ENCODE data around the gene ZNF628. TPM values are rescaled to one million over a fixed set of nuclear protein-coding genes. Genes with fewer than 3 reads are reported as not detected.
"Not testable (repeated sequence)": the region's sequence is repeated elsewhere in the genome, so short reads cannot be mapped to it uniquely, and the experiment has no call there.

The ZNF628 gene
- total RNA-seq, 2 donors from 2014 or later, result 8.6 to 8.9 TPM

GRCh38 chr19:55444646-55445045 lies 31.8 kb upstream of the ZNF628 start:
- intact Hi-C loops (cut with DNase I), result no loop called here
- no peaks in the 10 kb centered on the region for H3K4me1 ChIP-seq
- DNase-seq, result no peak

GRCh38 chr19:55446060-55446459 lies 30.4 kb upstream of the ZNF628 start:
- Histone ChIP-seq H3K27me3 (peaks cover 42% of the 10 kb centered on the region), H3K36me3 (no peaks in the 10 kb centered on the region), H3K9me3 (no peaks in the 10 kb centered on the region), H3K27ac (no peak overlapping the region), H3K4me3 (no peak overlapping the region), H3K9ac (ENCODE audit: low read depth in 2 of 2, low read length in 2 of 2) (no peak overlapping the region), H3K4me1 (no peaks in the 10 kb centered on the region)
- DNase-seq, result no peak
- TF ChIP-seq CTCF (IDR thresholded peaks at IDR 0.05), result no peak
- intact Hi-C loops (cut with DNase I), result no loop called here

More at GRCh38 chr19:55444646-55445045, 31.8 kb upstream of the ZNF628 start:
- Histone ChIP-seq H3K9ac (ENCODE audit: low read depth in 2 of 2, low read length in 2 of 2) (no peak overlapping the region), H3K36me3 (no peaks in the 10 kb centered on the region), H3K9me3 (no peaks in the 10 kb centered on the region), H3K27me3 (peaks cover 50% of the 10 kb centered on the region), H3K4me3 (no peak overlapping the region), H3K27ac (no peak overlapping the region)
- no peak for TF ChIP-seq CTCF (IDR thresholded peaks at IDR 0.05)

DNA sequence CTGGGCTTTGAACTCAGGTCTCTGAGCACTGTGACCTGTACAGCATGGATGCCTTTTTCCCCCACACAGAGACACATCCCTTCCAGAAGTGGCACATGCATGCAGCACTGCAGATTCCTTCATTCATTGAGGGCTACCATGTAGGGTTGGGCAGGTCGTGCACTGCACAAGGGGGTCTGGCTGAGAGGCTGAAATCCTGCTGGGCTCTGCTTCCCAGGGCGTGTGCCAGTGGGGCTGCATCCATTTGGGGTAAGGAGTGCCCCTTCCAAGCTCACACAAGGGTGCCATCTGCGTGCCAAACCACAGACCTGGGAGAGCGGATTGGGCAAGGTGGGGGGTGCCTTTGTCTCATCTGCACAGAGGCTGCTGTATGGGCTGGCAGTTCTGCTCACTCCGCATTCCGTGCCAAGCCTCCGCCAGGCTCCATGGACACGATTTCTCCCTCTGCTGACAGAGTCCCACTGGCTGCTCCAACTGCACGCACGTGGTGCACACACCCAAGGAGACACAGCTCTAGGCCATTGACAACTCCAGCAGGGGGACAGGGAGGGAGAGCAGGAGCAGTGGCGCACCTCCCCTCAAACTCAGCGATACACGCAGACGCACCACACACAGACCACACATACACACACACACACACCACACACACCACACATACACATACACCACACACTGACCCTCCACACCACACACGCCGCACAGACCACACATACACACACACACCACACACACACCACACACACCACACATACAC lies 28.8 kb upstream of the ZNF628 start:
- Histone ChIP-seq H3K9ac (ENCODE audit: low read depth in 2 of 2, low read length in 2 of 2) (no peak overlapping the region), H3K9me3 (no peaks in the 10 kb centered on the region), H3K27ac (no peak overlapping the region), H3K4me3 (no peak overlapping the region), H3K4me1 (no peaks in the 10 kb centered on the region), H3K27me3 (peaks cover 43% of the 10 kb centered on the region), H3K36me3 (no peaks in the 10 kb centered on the region)
- DNase-seq, result no peak
- intact Hi-C loops (cut with DNase I), result no loop called here
- TF ChIP-seq CTCF (IDR thresholded peaks at IDR 0.05), result no peak

- H3K36me3 ChIP-seq; H3K27ac ChIP-seq; H3K4me1 ChIP-seq; DNase-seq; intact Hi-C loops (cut with DNase I); H3K9ac ChIP-seq (ENCODE audit: low read depth in 2 of 2, low read length in 2 of 2); H3K4me3 ChIP-seq; H3K9me3 ChIP-seq: not testable (repeated sequence)
- H3K27me3 ChIP-seq, result peaks cover 39% of the 10 kb centered on the region
Observed at GRCh38 chr19:55448175-55448490, 28.3 kb upstream of the ZNF628 start.

- no peak for TF ChIP-seq CTCF (IDR thresholded peaks at IDR 0.05)
- no peak for DNase-seq
- H3K4me1 ChIP-seq, result no peaks in the 10 kb centered on the region
- H3K9ac ChIP-seq (ENCODE audit: low read depth in 2 of 2, low read length in 2 of 2), result no peak overlapping the region
- intact Hi-C loops (cut with DNase I), result no loop called here
- H3K27ac ChIP-seq, result no peak overlapping the region
- H3K27me3 ChIP-seq, result peaks cover 27% of the 10 kb centered on the region
- H3K9me3 ChIP-seq, result no peaks in the 10 kb centered on the region
- H3K36me3 ChIP-seq, result no peaks in the 10 kb centered on the region
- H3K4me3 ChIP-seq, result no peak overlapping the region
Observed at GRCh38 chr19:55449469-55449868, 26.9 kb upstream of the ZNF628 start.

DNA sequence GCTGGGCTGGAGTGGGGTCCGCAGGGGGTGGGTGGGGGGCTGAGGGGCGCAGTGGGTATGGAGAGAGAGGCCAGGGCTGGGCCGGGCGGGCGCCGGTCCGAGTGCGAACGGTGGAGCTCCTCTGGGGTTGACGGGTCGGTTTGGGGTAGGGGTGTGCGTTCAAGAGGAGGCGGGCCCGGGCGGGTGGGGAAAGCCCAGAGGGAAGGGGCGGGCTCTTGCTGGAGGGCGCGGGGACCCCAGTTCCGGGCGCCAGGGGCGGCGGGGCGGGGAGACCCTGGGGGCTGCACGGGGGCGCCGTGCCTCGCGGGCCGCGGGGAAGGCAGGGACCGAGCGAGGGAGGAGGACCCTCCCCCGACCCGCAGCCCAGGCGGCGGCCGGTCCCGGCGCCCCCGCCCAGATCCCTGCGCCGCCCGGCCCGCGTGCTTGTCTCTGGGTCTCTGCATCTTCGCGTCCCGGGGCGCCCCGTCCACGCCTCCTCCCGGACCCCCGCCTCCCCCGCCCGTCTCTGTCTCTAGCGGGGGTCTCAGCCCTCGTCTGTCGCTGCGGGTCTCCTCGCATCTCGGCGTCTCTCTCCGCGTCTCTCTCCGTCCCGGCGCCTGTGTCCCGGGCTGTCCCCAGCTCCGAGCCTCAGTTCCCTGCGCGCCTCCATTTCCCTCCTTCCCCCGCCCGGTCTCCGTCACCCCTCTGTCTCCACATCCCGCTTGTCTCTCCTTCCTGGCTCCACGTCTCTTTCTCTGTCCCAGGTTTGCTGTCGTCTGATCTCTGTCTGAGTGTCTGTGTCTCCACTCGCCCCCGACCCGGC lies 25.1 kb upstream of the ZNF628 start:
- H3K9me3 ChIP-seq, result no peaks in the 10 kb centered on the region
- no peak overlapping the region for H3K27ac ChIP-seq
- no peak overlapping the region for H3K9ac ChIP-seq (ENCODE audit: low read depth in 2 of 2, low read length in 2 of 2)
- H3K36me3 ChIP-seq, result no peaks in the 10 kb centered on the region
- H3K4me3 ChIP-seq, result no peak overlapping the region
- DNase-seq, result no peak
- intact Hi-C loops (cut with DNase I), result no loop called here
- H3K27me3 ChIP-seq, result peaks cover 22% of the 10 kb centered on the region
- no peaks in the 10 kb centered on the region for H3K4me1 ChIP-seq
- TF ChIP-seq CTCF (IDR thresholded peaks at IDR 0.05), result no peak

Data from colonic mucosa (tissue), 4 donors.